T-helper 22 cell (primary cell): ENCODE data around the gene RAMP1.
"Not testable (repeated sequence)": the region's sequence is repeated elsewhere in the genome, so short reads cannot be mapped to it uniquely, and the experiment has no call there.

ENCODE experiments used
- DNase-seq: peaks from one replicate; pipeline ENCODE4 v3.0.0-alpha.2; 2020; ENCODE audit warnings: low read depth

The RAMP1 gene

GRCh38 chr2:237917696-237918374 is 58.4 kb downstream of the RAMP1 start:
- DNase-seq: no peak

DNA sequence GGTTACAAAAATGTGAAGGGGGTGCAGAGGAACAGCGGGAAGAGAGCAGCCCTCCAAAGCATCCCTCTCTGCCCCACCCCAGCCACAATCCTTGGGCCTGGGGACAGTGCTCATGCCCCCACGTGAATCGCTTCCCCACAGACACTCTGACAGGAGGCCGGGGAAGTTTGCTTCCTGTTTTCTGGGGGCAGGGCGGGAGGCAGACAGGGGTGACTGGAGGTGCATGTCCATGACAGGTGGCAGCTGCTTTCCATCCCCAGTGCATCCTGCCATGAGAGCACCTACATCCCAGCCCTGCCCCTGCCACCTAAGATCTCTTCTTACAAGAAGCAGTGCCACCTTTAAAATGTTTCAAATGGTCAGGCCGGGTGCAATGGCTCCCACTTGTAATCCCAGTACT is 60.2 kb downstream of the RAMP1 start:
- no peak for DNase-seq

GRCh38 chr2:237920673-237921072 is 61.2 kb downstream of the RAMP1 start:
- DNase-seq: no peak

DNA sequence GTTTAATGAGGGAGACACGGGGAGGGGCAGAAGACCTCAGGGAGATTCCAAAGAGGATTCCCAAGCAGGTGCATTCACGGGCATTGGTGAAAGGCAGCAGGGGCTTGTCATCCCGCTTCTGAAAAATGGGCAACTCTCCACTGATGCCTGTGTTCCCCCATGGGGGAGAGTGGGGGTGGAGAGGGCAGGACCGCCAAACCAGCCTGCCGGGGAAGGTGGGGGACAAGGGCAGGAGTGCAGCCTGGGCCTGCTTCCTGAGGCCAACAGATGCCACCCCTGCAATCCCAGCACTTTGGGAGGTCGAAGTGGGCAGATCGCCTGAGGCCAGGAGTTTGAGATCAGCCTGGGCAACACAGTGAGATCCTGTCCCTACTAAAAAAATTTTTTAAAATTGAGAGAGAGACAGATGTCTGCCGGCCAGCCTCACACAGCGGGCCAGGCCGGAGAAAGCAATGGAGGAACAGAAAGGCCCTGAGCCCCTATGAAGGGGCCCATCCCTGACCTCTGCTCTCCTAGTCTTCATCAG is 62.6 kb downstream of the RAMP1 start:
- no peak for DNase-seq

- no peak for DNase-seq
These were observed 63.4 kb downstream of the RAMP1 start for GRCh38 chr2:237922641-237923361.

DNA sequence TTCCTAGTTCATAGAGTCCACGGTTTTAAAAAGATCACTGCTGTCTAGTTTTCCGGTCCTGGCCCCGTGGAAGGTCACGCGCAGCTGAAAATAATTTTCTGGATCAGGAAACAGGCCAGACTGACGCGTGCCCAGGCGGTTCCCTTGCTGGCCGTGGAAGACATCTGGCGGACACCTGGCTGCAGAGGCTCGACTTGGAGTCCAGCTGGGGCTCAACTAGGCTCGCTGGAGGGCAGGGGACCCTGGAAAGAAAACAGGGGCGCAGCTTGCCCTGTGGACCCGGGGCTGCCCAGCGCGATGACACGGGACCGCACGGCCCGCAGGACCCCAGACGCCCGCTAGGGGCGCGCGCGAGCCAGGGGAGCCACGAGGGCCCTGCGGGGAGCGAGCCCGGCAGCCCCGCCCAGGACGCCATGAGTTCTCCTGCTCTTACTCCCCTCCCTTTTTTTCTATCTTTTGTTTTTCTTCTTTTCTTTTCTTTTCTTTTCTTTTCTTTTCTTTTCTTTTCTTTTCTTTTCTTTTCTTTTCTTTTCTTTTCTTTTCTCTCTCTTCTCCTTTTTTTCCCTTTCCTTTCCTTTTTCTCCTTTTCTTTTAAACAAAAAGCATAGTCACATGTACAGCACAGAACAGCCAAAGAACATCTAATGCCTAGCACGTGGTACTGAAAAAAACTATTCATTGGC is 64.2 kb downstream of the RAMP1 start:
- DNase-seq: peak; percentile 33

DNA sequence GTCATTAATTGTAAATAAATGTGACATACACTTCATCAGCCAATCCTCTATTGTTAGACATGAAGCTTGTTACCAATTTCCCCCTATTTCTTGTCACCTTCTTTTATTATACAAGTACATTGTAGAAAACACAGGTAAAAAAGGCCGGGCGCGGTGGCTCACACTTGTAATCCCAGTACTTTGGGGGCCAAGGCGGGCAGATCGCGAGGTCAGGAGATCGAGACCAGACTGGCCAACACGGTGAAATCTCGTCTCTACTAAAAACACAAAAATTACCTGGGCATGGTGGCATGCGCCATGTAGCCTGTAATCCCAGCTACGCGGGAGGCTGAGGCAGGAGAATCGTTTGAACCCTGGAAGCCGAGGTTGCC is 64.7 kb downstream of the RAMP1 start:
- DNase-seq: no peak

- no peak for DNase-seq
These were observed 67.7 kb downstream of the RAMP1 start for GRCh38 chr2:237927135-237927534.

DNA sequence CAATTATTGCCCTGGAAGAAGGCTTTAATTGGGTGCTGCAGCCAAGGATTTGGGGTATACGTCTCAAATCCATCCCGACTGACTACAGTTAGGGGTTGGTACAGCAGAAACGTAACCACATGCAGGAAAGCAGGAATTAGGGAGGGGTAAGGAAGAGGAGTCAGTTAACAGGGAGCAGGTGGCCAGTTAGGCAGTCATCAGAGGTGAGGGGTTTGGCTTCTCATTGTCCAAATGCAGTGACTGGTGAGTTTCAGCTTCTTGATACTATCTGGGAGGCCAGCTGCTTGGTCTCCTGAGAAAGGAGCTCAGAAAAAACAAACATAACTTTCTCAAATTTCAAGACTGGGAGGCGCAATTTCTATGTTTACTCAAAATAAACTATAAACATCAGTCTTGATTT is 68.6 kb downstream of the RAMP1 start:
- DNase-seq: no peak

GRCh38 chr2:237929979-237930378 is 70.6 kb downstream of the RAMP1 start:
- no peak for DNase-seq

GRCh38 chr2:237931205-237931721 is 71.8 kb downstream of the RAMP1 start:
- DNase-seq: no peak

GRCh38 chr2:237932731-237933131 is 73.3 kb downstream of the RAMP1 start:
- DNase-seq: no peak

- no peak for DNase-seq
These were observed 74.8 kb downstream of the RAMP1 start for GRCh38 chr2:237934186-237934585.

GRCh38 chr2:237935740-237936452 is 76.5 kb downstream of the RAMP1 start:
- DNase-seq: no peak

DNA sequence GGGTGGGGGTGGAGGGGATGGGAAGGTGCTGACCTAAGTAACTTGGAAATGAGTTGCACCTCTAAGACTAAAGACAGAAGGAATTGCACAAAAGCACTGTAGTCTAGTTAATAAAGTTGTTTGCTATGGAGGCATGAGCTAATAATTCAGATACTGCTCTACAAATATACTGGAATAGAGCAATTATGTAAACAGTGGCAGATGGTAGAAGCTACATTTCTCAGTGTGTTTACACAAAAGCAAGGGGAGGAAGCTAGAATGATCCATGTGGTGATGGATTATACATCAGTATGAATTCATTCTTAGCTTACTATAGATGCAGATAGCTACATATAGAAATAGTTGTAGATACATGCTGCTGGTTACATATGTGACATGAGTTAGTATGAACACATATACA is 79.8 kb downstream of the RAMP1 start:
- DNase-seq: no peak

GRCh38 chr2:237940828-237941227 is 81.4 kb downstream of the RAMP1 start:
- no peak for DNase-seq

GRCh38 chr2:237941239-237941638 is 81.8 kb downstream of the RAMP1 start:
- no peak for DNase-seq

GRCh38 chr2:237942513-237942899 is 83.1 kb downstream of the RAMP1 start:
- no peak for DNase-seq

GRCh38 chr2:237943395-237944094 is 84.1 kb downstream of the RAMP1 start:
- DNase-seq: no peak

GRCh38 chr2:237944302-237944701 is 84.9 kb downstream of the RAMP1 start:
- no peak for DNase-seq

- DNase-seq: no peak
These were observed 87.0 kb downstream of the RAMP1 start for GRCh38 chr2:237946423-237946822.

DNA sequence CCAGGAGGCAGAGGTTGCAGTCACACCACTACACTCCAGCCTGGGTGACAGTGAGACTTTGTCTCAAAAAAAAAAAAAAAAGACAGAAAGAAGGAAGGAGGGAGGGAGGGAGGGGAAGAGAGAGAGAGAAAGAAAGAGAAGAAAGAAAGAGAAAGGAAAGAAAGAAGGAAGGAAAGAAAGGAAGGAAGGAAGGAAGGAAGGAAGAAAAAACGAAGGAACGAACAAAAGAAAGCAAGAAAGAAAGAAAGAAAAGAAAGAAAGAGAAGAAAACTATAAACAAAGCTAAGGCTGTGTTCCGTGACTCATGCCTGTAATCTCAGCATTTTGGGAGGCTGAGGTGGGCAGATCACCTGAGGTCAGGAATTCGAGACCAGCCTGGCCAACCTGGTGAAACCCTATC is 91.9 kb downstream of the RAMP1 start:
- not testable (repeated sequence) for DNase-seq
